HG03378 (cell line): ENCODE results near the gene MLEC.
"Not testable (repeated sequence)": the region's sequence is repeated elsewhere in the genome, so short reads cannot be mapped to it uniquely, and the experiment has no call there.

Source experiments
- ATAC-seq: cut with Tn5 transposase; IDR thresholded peaks from one replicate; pipeline ENCODE4 v1.9.1; 2021; ENCODE audit warnings: mild to moderate bottlenecking, moderate library complexity; ENCODE audit not compliant: unreplicated experiment

Gene MLEC

DNA sequence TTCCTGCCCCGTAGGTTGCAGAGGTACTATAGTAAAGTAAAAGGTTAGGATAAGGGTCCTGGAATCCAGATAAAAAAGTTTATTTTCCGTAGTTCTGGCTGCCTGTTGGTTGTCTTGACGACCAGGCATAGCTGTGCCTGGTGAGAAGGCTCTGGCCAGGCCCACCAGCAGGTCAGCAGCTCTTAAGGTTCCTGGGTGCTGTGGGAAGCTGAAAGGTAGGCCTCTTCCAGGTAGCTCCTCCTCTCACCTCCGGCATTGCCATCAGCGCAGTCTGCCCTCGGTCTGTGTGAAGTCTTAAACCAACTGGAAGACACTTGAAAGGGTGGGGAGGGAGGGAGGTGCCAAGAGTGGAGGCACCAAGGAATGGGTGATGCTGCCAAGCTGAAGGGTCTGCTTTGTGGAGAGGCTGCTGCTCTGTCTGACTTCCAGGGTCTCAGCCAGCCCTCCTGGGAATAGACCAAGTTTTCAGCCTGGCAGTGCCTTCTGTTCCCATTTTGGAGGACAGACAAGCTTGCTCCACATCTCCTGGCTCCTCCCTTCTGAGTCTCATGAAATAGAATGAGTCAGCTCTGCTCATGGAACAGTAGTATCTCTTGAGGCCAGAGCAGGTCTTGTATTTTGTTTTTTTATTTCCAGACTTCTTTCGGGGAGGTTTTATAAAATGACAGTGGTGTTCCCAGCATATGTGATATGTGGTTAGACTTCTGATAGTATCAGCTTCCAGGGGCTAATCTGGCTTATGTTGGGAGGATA is 33.5 kb downstream of the MLEC start:
- no peak for ATAC-seq

DNA sequence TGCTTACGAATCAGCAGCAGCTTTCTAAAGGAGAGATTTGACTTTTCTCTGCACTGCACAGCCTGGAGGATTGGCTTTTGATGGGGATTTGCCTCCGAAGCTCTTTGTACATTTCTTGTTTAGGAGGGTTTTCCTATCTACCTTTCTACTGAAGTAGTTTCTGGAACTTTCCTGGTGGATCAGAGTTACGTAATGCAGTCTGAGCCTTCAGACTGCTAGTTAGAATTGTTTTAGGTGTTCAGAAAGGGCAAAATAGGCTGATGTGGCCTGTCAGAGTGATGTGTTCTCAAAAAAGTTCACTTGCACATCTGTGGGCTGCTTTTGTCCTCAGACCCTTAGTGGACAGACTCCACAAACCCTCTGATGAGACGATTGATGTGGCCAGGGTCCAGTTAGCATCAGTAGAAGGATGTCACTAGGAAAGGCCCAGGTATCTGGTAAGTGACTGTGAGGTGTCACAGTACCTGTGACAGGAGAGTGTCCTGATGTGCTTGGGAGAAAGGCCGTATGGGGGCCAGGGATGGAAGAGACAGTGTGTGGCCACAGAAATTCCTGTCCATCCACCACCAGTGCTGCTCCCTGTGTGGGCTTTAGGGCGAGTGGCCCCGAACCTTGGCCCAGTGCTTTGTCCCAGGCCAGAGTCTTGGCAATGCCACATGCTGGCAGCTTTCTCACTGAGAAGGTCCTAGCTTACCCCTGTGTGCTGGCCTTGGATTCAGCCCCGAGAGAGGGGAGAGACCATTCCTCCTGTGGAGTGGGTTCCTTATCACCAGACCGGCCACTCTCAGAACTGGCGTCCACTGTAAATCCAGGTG is 34.2 kb downstream of the MLEC start:
- no peak for ATAC-seq

DNA sequence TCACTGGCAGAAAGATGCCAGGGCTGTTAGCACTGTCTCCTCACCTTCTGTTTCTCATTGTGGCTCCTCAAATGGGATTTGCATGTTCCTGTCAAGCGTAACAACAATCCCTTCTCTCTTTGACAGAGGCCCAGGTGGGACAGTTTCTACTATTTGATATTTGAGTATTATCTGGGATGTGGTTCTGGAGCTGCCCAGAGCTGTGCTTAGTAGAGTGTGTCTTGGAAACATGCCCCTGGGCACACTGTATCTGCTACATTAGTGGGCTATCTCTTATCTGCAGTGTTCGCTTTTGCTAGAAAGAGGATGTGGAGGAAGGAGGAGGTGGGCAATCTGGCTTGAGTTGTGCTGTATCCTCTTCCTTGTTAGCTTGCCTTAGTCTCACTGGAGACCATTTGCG is 34.9 kb downstream of the MLEC start:
- no peak for ATAC-seq

GRCh38 chr12:120722784-120723183 is 35.8 kb downstream of the MLEC start:
- no peak for ATAC-seq

DNA sequence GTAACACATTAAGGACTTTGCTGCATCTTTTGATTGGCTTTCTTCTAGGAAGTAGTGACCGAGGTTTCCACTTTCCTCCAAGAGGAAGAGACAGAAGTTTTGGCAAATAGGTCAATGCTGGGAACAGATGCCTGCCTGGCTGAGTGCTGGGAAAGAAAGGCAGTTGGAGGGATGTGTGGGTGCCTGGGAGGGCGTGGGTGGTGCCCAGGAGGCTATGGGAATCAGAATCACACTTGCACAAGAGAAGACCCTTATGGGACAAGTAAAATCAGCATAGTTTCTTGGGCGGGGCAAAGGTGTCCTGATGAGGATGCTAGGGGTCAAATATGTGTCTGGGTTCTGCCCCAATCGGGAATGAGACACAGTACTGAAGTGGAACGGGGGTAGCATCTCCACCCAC is 37.8 kb downstream of the MLEC start:
- ATAC-seq, result no peak

DNA sequence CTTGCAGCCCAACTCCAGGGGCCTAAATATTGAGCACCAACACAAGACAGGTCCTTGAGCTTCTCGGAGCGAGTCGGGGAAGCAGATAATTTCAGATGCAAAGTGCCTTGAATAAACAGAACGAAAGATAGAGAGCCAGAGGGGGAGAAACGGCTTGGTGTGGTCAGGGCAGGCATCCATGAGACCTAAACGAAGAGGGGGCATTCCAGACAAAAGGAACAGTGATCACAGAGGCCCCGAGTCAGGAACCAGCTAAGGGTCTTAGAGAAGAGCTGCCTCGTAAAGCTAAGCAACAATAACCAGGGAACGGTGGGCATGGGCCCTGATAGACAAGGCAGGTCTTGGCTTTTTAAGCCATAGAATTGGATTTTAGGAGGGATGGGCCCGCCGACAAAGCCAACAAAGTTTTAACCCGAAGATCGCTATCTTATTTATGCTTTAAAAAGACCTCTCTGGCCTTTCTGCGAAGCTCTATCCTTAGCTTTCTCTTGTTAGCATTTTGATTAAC is 38.3 kb downstream of the MLEC start:
- ATAC-seq, result no peak

DNA sequence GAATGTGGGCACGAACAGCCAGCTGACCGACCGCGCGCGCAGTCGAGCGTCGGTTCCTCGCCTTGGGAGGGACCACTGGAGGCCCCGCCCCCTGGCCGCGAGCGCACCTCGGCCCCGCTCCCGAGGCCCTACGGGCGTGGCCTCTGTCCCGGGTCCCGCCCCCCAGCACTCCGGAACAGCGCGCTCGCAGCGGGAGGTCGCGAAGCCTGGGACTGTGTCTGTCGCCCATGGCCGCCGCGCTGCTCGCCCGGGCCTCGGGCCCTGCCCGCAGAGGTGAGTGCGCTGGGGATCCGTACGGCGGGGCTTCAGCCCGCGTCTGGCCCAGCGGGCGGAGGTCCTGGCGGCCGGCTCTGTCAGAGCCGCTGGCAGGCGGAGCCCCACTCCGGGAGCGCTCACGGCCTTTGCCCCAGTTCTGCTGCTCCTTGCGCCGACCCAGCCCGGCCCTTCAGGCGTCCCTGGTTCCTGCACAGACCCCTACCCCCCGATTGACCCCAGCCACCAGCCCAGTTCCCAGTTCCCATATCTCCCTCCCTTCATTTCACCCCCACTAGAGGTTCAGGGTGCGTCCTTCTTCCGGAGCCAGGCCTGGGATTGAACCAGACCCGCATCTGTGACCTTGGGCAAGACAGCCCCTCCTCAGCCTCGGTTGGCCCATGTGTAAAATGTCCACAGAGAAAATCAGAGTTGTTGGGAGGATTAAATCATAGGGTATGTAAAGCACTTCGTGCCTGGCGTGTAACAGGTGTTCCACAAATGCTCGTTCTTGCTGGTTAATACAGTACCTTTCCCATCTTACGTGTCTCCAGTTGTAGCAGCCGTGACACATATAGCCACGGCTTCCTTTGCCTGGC is 38.9 kb downstream of the MLEC start, which contains the start of gene ACADS:
TSS of gene ACADS (plus strand) at position 168 of the 851 bp plus-strand sequence. CDS start at position 228, 60 bp downstream.
- ATAC-seq, result peak; percentile 66

- ATAC-seq, result no peak
Observed at GRCh38 chr12:120726510-120726793, 39.5 kb downstream of the MLEC start.

DNA sequence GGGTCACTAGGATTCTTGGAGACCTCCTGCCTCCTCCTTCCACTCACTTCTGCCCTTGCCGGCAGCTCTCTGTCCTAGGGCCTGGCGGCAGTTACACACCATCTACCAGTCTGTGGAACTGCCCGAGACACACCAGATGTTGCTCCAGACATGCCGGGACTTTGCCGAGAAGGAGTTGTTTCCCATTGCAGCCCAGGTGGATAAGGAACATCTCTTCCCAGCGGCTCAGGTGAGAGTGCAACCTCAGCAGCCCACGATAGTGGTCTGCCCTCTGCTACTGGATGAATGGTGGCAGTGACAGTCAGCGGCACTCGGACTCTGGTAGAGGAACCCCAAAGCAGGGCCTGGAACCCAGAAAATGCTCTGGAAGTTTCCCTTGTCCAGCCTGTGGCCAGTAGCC is 40.0 kb downstream of the MLEC start:
- no peak for ATAC-seq

DNA sequence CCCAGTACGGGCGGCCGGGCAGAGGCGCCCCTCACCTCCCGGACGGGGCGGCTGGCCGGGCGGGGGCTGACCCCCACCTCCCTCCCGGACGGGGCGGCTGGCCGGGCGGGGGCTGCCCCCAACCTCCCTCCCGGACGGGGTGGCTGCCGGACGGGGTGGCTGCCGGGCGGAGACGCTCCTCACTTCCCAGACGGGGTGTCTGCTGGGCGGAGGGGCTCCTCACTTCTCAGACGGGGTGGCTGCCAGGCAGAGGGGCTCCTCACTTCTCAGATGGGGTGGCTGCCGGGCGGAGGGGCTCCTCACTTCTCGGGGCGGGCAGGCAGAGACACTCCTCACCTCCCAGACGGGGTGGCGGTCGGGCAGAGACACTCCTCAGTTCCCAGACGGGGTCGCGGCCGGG is 45.2 kb downstream of the MLEC start:
- not testable (repeated sequence) for ATAC-seq

GRCh38 chr12:120733574-120733973 is 46.6 kb downstream of the MLEC start:
- ATAC-seq, result no peak

- ATAC-seq, result no peak
Observed at GRCh38 chr12:120734210-120734609, 47.3 kb downstream of the MLEC start.

DNA sequence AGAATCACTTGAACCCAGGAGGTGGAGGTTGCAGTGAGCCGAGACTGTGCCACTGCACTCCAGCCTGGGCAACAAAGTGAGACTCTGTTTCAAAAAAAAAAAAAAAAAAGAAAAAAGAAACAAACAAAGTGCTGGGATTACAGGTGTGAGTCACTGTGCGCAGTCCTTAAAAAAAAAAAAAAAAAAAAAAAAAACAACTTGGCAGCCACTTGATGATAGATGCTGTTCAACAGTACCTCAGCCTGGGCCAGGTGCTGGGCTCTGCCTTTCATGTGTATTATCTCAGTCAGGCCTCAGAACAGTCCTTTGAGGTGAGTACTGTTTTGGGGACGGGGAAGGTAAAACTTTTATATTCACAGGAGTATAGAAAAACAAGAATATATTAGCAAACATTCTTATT is 48.2 kb downstream of the MLEC start:
- ATAC-seq, result no peak

DNA sequence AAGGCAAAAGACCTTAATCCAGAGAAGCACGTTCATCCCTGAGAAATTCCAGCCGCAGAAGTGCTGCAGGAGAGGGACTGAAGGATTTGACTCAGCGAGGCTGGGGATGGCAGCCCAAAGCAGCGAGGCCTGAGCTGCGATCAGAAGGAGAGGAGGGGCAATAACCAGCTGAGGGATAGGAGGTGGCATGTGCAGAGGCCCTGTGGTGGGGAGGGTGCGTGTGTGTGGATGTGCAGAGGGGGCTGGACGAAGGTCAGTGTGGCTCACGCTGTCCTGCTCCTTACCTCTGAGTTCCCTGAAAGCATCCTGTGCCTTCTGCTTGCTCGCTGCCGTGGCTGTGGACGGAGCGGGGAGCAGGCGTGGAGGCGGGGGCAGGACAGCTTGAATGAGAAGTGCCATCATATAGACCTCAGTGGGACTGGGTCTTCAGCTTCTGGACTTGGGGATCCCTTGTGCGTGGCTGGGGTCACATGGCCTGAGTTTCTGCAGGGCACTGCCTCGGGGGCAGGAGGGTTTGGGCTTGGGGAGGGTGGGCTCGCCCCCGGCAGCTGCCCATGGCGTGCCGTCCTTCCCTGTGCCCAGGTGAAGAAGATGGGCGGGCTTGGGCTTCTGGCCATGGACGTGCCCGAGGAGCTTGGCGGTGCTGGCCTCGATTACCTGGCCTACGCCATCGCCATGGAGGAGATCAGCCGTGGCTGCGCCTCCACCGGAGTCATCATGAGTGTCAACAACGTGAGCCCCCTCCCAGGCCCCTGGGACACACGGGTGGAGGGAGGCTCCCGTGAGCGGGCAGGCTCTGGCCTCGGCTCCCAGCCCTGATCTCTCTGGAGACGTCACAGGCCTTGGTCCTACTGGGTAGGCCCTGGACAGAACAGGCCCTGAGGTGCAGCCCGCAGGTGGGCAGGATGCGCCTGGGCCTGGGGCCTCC is 49.7 kb downstream of the MLEC start:
- no peak for ATAC-seq

DNA sequence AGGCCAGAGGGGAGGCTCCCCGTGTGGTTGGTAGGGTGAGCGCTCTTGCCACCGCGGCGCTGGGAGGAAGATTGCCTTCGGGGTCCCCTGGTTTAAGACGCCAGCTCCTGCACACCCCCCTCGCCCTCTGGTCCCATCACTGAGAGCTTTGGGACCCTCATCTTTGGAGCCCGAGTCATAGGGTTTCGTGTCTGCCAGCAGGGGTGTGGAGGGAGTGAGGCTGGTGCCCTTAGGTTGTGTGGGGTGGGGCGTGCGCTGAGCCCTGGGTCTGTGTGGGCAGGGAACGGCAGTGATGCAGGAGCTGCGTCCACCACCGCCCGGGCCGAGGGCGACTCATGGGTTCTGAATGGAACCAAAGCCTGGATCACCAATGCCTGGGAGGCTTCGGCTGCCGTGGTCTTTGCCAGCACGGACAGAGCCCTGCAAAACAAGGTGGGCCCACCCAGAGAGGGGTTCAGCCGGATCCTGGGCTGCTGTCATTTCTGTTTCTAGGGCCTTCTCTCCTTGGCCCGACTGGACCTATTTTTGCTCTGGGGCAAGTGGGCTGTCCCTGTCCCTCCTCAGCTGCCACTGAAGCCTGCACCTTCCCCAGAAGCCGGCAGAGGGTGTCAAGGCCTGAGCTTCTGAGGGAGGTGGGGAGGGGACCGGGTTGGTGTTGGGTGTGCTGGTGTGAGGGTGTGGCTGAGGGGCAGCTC is 50.8 kb downstream of the MLEC start:
- ATAC-seq, result no peak

DNA sequence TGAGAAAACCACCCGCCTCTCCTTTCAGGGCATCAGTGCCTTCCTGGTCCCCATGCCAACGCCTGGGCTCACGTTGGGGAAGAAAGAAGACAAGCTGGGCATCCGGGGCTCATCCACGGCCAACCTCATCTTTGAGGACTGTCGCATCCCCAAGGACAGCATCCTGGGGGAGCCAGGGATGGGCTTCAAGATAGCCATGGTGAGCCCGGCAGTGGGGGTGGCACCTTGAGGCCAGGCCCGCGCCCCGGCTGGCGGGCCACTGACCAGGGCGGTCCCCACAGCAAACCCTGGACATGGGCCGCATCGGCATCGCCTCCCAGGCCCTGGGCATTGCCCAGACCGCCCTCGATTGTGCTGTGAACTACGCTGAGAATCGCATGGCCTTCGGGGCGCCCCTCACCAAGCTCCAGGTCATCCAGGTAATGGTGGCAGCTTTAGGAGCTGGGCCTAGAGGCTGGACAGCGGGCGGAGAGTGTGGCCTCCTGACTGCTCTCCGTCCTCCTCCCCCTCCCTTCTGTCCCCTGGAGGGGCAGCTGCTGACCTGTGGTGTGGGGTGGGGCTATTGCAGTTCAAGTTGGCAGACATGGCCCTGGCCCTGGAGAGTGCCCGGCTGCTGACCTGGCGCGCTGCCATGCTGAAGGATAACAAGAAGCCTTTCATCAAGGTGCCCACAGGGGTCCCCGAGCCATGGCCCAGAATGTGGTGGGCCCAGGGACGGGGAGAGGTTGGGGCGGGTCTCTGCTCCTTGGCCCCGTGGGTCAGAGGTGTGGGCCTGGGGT is 51.5 kb downstream of the MLEC start:
- ATAC-seq, result no peak

- ATAC-seq, result no peak
Observed at GRCh38 chr12:120739031-120739762, 52.2 kb downstream of the MLEC start.
